Activated T-cell treated with anti-CD3 and anti-CD28 coated beads, Interleukin-2, amount 50 U/mL, for 72 hours (primary cell): Measurements from ENCODE around the gene PPM1K. TPM values are rescaled to one million over a fixed set of nuclear protein-coding genes. Genes with fewer than 3 reads are reported as not detected.

Source experiments
- ATAC-seq, 2 donors: fragments of 150-1000 bp; cut with Tn5 transposase; replicated peaks in 1 of 2; 2 replicates each; pipeline ENCODE4 v1.10.0; 2021; ENCODE audit warnings: moderate library complexity in 2 of 2, mild to moderate bottlenecking in 1 of 2
- DNase-seq, 2 donors: peaks; one replicate each; pipeline ENCODE4 v3.0.0; 2021 to 2022; ENCODE audit warnings: mixed read lengths in 1 of 2
- H3K27ac Mint-ChIP-seq: one replicate; pipeline ENCODE4 v1.8.0; 2022; ENCODE audit warnings: mild to moderate bottlenecking, moderate library complexity, mixed read lengths
- H3K27me3 Mint-ChIP-seq: one replicate; pipeline ENCODE4 v1.8.0; 2022; ENCODE audit warnings: low read depth, mixed read lengths
- H3K36me3 Mint-ChIP-seq, 2 donors: one replicate each; pipeline ENCODE4 v1.8.0; 2022; ENCODE audit warnings: mixed read lengths in 2 of 2, mild to moderate bottlenecking in 1 of 2; ENCODE audit not compliant: insufficient read depth in 2 of 2
- H3K4me1 Mint-ChIP-seq: one replicate; pipeline ENCODE4 v1.8.0; 2022; ENCODE audit warnings: low read depth, mixed read lengths
- H3K4me3 Mint-ChIP-seq, 2 donors: one replicate each; pipeline ENCODE4 v1.8.0; 2022; ENCODE audit warnings: mild to moderate bottlenecking in 2 of 2, mixed read lengths in 2 of 2, moderate library complexity in 2 of 2
- H3K9me3 Mint-ChIP-seq, 2 donors: one replicate each; pipeline ENCODE4 v1.8.0; 2022; ENCODE audit warnings: mixed read lengths in 2 of 2
- total RNA-seq, 2 donors: library from RNA; stranded (reverse); gene quantifications; one replicate each; pipeline ENCODE4 v1.2.3, GENCODE V29; 2022

PPM1K gene
- total RNA-seq, 2 donors from 2014 or later, result 61.2 to 85.3 TPM

DNA sequence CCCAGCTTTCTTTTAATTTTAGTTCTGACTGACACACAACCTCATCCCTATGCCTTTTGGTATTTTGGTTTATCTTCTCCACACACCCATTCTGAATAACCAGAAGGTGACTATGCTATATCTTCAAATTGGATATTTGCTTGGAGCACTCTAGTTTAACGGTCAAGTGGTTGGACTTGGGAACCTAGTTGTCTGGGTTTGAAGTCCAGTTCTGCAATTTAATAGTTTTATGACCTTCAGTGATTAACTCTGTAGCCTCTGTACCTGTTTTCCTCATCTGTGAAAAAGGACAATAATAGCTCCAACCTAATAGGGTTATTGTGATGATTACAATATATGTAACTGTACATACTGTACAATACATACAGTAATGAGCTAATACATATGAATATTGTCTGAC lies 20.0 kb downstream of the PPM1K start:
- H3K4me3 Mint-ChIP-seq, result no peak overlapping the region
- no peaks in the 10 kb centered on the region for H3K4me1 Mint-ChIP-seq
- no peak overlapping the region for H3K27ac Mint-ChIP-seq
- ATAC-seq, result no peak
- no peaks in the 10 kb centered on the region for H3K27me3 Mint-ChIP-seq
- H3K36me3 Mint-ChIP-seq, result peaks cover 6 to 22% of the 10 kb centered on the region in 2 donors
- H3K9me3 Mint-ChIP-seq, result no peaks in the 10 kb centered on the region
- no peak for DNase-seq

DNA sequence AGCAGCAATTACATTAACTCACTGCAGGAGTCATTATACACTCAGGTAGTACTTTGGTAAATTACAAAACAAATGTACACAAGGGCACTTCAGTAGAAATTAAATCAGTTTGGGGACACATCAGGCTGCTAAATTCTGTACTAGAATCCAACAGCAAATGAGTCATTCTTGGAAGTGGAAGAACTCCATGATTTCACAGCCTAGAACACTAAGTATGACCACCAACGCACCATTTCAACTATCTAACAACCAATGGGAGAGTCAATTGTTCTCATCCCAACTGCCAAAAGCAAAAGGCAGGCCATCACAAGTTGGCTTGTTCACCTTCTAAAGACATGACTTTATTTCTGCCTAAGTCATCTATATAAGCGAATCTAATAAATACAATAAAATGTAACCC lies 26.6 kb downstream of the PPM1K start:
- no peaks in the 10 kb centered on the region for H3K9me3 Mint-ChIP-seq
- ATAC-seq, result no peak
- H3K27ac Mint-ChIP-seq, result no peak overlapping the region

GRCh38 chr4:88255111-88255510 lies 29.2 kb downstream of the PPM1K start:
- no peaks in the 10 kb centered on the region for H3K4me1 Mint-ChIP-seq
- no peak for DNase-seq
- peaks cover 0 to 2% of the 10 kb centered on the region in 2 donors for H3K36me3 Mint-ChIP-seq
- no peak overlapping the region for H3K4me3 Mint-ChIP-seq
- ATAC-seq, result no peak
- H3K27ac Mint-ChIP-seq, result no peak overlapping the region
- no peaks in the 10 kb centered on the region for H3K27me3 Mint-ChIP-seq
- H3K9me3 Mint-ChIP-seq, result no peaks in the 10 kb centered on the region

More for the DNA sequence above, 26.6 kb downstream of the PPM1K start:
- Mint-ChIP-seq H3K36me3 (peaks cover 4 to 11% of the 10 kb centered on the region in 2 donors), H3K4me3 (no peak overlapping the region), H3K4me1 (no peaks in the 10 kb centered on the region), H3K27me3 (no peaks in the 10 kb centered on the region)
- DNase-seq, result no peak

DNA sequence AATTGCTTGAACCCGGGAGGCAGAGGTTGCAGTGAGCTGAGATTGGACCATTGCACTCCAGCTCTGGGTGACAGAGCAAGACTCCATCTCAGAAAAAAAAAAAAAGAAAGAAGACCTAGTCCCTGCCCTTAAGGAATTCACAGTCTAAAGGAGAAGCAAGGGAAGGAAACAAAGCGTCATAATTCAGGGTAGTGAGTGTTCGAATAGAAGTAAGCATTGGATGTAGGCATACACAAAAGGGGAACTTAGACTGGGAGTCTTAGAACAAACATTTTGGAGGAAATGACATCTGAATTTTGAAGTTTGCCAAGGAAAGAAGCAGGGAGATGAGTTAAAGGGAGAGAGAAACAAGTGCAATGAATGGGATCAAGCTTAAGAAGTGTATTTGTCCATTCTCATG lies 32.4 kb downstream of the PPM1K start:
- DNase-seq (no peak), ATAC-seq (no peak)
- Mint-ChIP-seq H3K4me3 (no peak overlapping the region), H3K27ac (no peak overlapping the region), H3K36me3 (peaks cover 0 to under 1% of the 10 kb centered on the region in 2 donors), H3K9me3 (no peaks in the 10 kb centered on the region), H3K27me3 (no peaks in the 10 kb centered on the region), H3K4me1 (no peaks in the 10 kb centered on the region)

DNA sequence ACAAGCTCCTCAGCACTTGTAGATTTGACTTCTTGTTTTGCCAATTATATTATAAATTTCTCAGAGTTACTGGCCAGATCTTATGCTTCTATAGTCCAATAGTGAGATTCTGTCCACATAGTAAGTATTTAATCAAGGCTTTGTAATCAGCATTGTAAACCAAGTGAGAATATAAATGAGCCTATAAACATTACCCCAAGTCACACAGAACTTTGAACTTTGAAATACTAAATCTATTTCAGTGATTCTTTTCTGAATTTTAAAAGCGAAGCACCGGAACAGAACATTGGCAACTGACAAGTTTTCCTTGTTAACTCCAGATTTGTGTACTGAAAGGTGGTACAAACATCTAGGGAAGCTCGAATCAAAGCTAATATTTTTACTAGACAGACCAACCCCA lies 37.2 kb downstream of the PPM1K start:
- H3K4me3 Mint-ChIP-seq, result no peak overlapping the region
- ATAC-seq (no peak), DNase-seq (no peak)
- H3K9me3 Mint-ChIP-seq, result no peaks in the 10 kb centered on the region
- no peaks in the 10 kb centered on the region for H3K27me3 Mint-ChIP-seq
- peaks cover 10% of the 10 kb centered on the region for H3K4me1 Mint-ChIP-seq
- H3K27ac Mint-ChIP-seq, result no peak overlapping the region
- H3K36me3 Mint-ChIP-seq, result peaks cover 0 to 1% of the 10 kb centered on the region in 2 donors

DNA sequence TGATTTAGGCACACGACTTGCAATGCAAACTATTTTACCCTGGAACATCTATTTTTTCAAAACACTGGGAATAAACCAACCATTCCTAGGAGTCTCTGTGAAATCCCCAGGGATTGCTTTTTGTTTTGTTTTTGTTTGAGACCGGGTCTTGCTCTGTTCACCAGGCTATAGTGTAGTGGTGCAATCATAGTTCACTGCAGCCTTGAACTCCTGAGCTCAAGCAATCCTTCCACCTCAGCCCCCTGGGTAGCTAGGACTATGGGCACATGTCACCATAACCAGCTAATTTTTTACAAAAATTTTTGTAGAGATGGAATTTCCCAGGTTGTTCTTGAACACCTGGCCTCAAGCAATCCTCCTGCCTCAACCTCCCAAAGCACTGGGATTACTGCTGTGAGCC lies 37.8 kb downstream of the PPM1K start:
- Mint-ChIP-seq H3K9me3 (no peaks in the 10 kb centered on the region), H3K27me3 (no peaks in the 10 kb centered on the region), H3K4me3 (no peak overlapping the region), H3K36me3 (peaks cover 0 to 1% of the 10 kb centered on the region in 2 donors), H3K4me1 (peaks cover 10% of the 10 kb centered on the region), H3K27ac (no peak overlapping the region)
- DNase-seq, result no peak
- no peak for ATAC-seq

DNA sequence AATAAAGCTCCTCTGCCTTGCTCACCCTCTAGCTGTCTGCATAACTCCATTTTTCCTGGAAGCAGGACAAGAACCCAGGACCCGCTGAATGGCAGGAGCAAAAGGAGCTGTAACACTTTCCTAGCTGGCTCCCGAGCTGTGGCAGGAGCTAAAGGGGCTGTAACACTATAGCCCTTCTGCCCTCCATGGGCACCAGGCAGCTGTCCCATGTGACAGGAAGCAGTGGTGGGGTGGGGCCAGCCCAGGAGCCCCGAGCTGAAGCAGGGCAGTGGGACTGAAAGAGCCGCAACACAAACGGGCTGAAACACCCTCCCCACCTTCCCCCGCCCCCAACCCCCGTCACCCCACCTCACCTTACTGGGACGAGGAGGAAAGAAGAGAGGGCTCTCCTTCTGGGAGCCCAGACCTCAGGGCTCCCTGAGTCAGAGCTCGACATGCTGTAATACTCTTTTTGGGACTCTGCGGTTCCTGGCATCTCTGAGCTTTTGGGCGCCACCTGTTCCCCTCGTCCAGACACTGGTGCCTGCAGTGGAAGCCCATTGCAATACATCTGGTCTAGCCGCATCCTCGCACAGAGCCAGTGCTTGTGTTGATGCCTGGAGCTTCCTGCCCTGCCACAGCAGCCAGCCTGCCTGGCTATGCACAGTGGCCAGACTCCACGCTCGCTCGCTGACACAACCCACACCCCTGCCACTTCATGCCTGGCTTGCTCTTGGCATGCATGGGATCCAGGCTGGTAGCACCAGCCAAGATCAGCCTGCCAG lies 39.4 kb downstream of the PPM1K start:
- H3K4me3 Mint-ChIP-seq, result peak overlapping the region; percentile 52 to 61
- ATAC-seq, result peak; percentile 88 to 93
- peaks cover 10% of the 10 kb centered on the region for H3K4me1 Mint-ChIP-seq
- no peaks in the 10 kb centered on the region for H3K27me3 Mint-ChIP-seq
- peaks cover 0 to 1% of the 10 kb centered on the region in 2 donors for H3K36me3 Mint-ChIP-seq
- H3K9me3 Mint-ChIP-seq, result no peaks in the 10 kb centered on the region
- peak; percentile 39 to 46 for DNase-seq
- no peak overlapping the region for H3K27ac Mint-ChIP-seq

- DNase-seq, result no peak
- H3K4me1 Mint-ChIP-seq, result peaks cover 10% of the 10 kb centered on the region
- no peaks in the 10 kb centered on the region for H3K9me3 Mint-ChIP-seq
- no peak overlapping the region for H3K27ac Mint-ChIP-seq
- H3K4me3 Mint-ChIP-seq, result no peak overlapping the region
- no peak for ATAC-seq
- H3K36me3 Mint-ChIP-seq, result peaks cover 0 to 1% of the 10 kb centered on the region in 2 donors
- no peaks in the 10 kb centered on the region for H3K27me3 Mint-ChIP-seq
These were observed 40.3 kb downstream of the PPM1K start for GRCh38 chr4:88244056-88244455.

GRCh38 chr4:88242144-88242543 lies 42.2 kb downstream of the PPM1K start:
- H3K4me1 Mint-ChIP-seq, result peaks cover 10% of the 10 kb centered on the region
- no peak overlapping the region for H3K27ac Mint-ChIP-seq
- no peak overlapping the region for H3K4me3 Mint-ChIP-seq
- H3K27me3 Mint-ChIP-seq, result no peaks in the 10 kb centered on the region
- peaks cover 0 to 1% of the 10 kb centered on the region in 2 donors for H3K36me3 Mint-ChIP-seq
- no peak for ATAC-seq
- DNase-seq, result no peak
- H3K9me3 Mint-ChIP-seq, result peaks cover 0 to 2% of the 10 kb centered on the region in 2 donors

DNA sequence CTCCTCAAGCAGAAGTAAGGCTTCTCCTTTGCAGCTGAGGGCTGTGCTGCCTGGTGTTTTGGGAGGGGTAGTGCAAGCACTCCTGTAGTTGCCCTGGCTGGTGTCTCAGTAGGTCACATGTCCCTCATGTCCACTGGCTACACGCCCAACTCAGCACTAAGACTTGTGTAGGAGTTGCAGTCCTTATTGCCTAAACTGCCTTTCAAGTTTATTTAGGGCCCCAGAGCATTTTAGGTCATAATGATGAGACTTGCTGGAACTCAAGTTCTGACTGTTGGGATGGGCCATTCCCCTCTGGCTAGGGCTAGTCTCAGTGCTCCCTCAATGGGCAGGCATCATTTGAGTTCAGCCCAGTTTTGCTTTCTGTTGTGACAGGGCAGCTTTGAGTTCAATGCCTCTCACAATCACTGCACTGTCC lies 44.1 kb downstream of the PPM1K start:
- Mint-ChIP-seq H3K36me3 (no peaks in the 10 kb centered on the region), H3K27ac (no peak overlapping the region), H3K4me3 (no peak overlapping the region), H3K9me3 (peaks cover 0 to 2% of the 10 kb centered on the region in 2 donors), H3K4me1 (peaks cover 2% of the 10 kb centered on the region), H3K27me3 (no peaks in the 10 kb centered on the region)
- ATAC-seq (no peak), DNase-seq (no peak)

- Mint-ChIP-seq H3K4me1 (peaks cover 16% of the 10 kb centered on the region), H3K36me3 (peaks cover 1 to 3% of the 10 kb centered on the region in 2 donors), H3K9me3 (peaks cover 0 to 5% of the 10 kb centered on the region in 2 donors), H3K4me3 (peak overlapping the region; percentile 9 to 62), H3K27me3 (no peaks in the 10 kb centered on the region), H3K27ac (no peak overlapping the region)
- DNase-seq, result no peak
- ATAC-seq, result peak in 1 of 2 donors; percentile 32
These were observed 53.2 kb downstream of the PPM1K start for GRCh38 chr4:88230969-88231771.

- peaks cover 0 to 5% of the 10 kb centered on the region in 2 donors for H3K9me3 Mint-ChIP-seq
- peak overlapping the region; percentile 9 to 62 for H3K4me3 Mint-ChIP-seq
- H3K4me1 Mint-ChIP-seq, result peaks cover 23% of the 10 kb centered on the region
- H3K27ac Mint-ChIP-seq, result no peak overlapping the region
- peaks cover 1 to 3% of the 10 kb centered on the region in 2 donors for H3K36me3 Mint-ChIP-seq
- ATAC-seq (peak in 1 of 2 donors; percentile 20), DNase-seq (no peak)
- H3K27me3 Mint-ChIP-seq, result no peaks in the 10 kb centered on the region
These were observed 53.9 kb downstream of the PPM1K start for GRCh38 chr4:88230461-88230891.

GRCh38 chr4:88227734-88228133 lies 56.6 kb downstream of the PPM1K start:
- H3K27me3 Mint-ChIP-seq, result no peaks in the 10 kb centered on the region
- H3K4me3 Mint-ChIP-seq, result no peak overlapping the region
- DNase-seq (no peak), ATAC-seq (no peak)
- H3K36me3 Mint-ChIP-seq, result peaks cover 3% of the 10 kb centered on the region in 2 donors
- peaks cover 0 to 5% of the 10 kb centered on the region in 2 donors for H3K9me3 Mint-ChIP-seq
- no peak overlapping the region for H3K27ac Mint-ChIP-seq
- H3K4me1 Mint-ChIP-seq, result peaks cover 31% of the 10 kb centered on the region
